Fibroblast of lung (primary cell): Measurements from ENCODE around the gene PLCXD3. TPM values are rescaled to one million over a fixed set of nuclear protein-coding genes. Genes with fewer than 3 reads are reported as not detected.

ENCODE experiments used
- DNase-seq, 2 donors: peaks; one replicate each; pipeline versions ENCODE4 v3.0.0 to v3.0.0-alpha.2; 2010; ENCODE audit warnings: low read depth in 2 of 2
- H2AFZ ChIP-seq: 2 replicates; pipeline ENCODE4 v1.5.1; 2012; ENCODE audit warnings: low read length, control low read depth, inconsistent platforms
- H3K27ac ChIP-seq: 2 replicates; pipeline ENCODE4 v1.5.1; 2011; ENCODE audit warnings: low read length, control low read depth; ENCODE audit not compliant: insufficient read depth
- H3K27me3 ChIP-seq: 2 replicates; pipeline ENCODE4 v1.5.1; 2011; ENCODE audit warnings: mild to moderate bottlenecking, low read length; ENCODE audit not compliant: control insufficient read depth, insufficient read depth
- H3K36me3 ChIP-seq: 2 replicates; pipeline ENCODE4 v1.5.1; 2011; ENCODE audit warnings: low read length; ENCODE audit not compliant: control insufficient read depth, insufficient read depth
- H3K4me1 ChIP-seq: 2 replicates; pipeline ENCODE4 v1.5.1; 2011; ENCODE audit warnings: low read length; ENCODE audit not compliant: control insufficient read depth, insufficient read depth; ENCODE audit errors: extremely low read depth
- H3K4me2 ChIP-seq: 2 replicates; pipeline ENCODE4 v1.5.1; 2011; ENCODE audit warnings: low read length, control low read depth; ENCODE audit not compliant: insufficient read depth; ENCODE audit errors: extremely low read depth
- H3K4me3 ChIP-seq, 4 experiments: fragments of 200-600 bp in 1 of 4; sonication (generic) in 1 of 4; replicated peaks in 1 of 4; 2 replicates each; pipeline ENCODE4 v1.5.1; 2011 to 2016; ENCODE audit warnings: low read length in 4 of 4, low read depth in 3 of 4, mild to moderate bottlenecking in 3 of 4, control low read depth in 2 of 4, inconsistent platforms in 1 of 4, mixed read lengths in 1 of 4; ENCODE audit not compliant: insufficient read depth in 1 of 4; ENCODE audit errors: control extremely low read depth in 1 of 4
- H3K79me2 ChIP-seq: 2 replicates; pipeline ENCODE4 v1.5.1; 2012; ENCODE audit warnings: mild to moderate bottlenecking, low read length, inconsistent platforms; ENCODE audit not compliant: control insufficient read depth, insufficient read depth
- H3K9ac ChIP-seq: 2 replicates; pipeline ENCODE4 v1.5.1; 2011; ENCODE audit warnings: mild to moderate bottlenecking, low read length, control low read depth; ENCODE audit not compliant: insufficient read depth
- H3K9me3 ChIP-seq: 2 replicates; pipeline ENCODE4 v1.5.1; 2012; ENCODE audit warnings: low read depth, low read length; ENCODE audit not compliant: control insufficient read depth, insufficient read depth
- H4K20me1 ChIP-seq: 2 replicates; pipeline ENCODE4 v1.5.1; 2011; ENCODE audit warnings: low read length; ENCODE audit not compliant: control insufficient read depth, insufficient read depth; ENCODE audit errors: extremely low read depth
- CTCF ChIP-seq, 2 donors: IDR thresholded peaks in 1 of 2; conservative IDR thresholded peaks in 1 of 2; 1 replicate in 1 of 2; 2 replicates in 1 of 2; pipeline ENCODE4 v1.5.1; 2011 to 2012; ENCODE audit warnings: low read length in 2 of 2, control low read depth in 1 of 2, inconsistent platforms in 1 of 2, low read depth in 1 of 2, mild to moderate bottlenecking in 1 of 2
- EZH2 ChIP-seq: IDR thresholded peaks from 2 replicates; pipeline ENCODE4 v1.5.1; 2012; ENCODE audit warnings: low read length, control low read depth, mild to moderate bottlenecking; ENCODE audit errors: missing control alignments
- polyA plus RNA-seq, 2 donors: library from polyadenylated mRNA; depleted of rRNA in 1 of 2; stranded (reverse) in 1 of 2; unstranded in 1 of 2; fragments of >200 nt; gene quantifications; 2 replicates each; pipeline ENCODE4 v1.2.1, GENCODE V29; 2011 to 2012; ENCODE audit warnings: missing spikeins in 1 of 2
- total RNA-seq: library from RNA; depleted of rRNA; stranded (reverse); fragments of >200 nt; gene quantifications from 2 replicates; pipeline ENCODE4 v1.2.1, GENCODE V29; 2014

The PLCXD3 gene
- total and polyA plus RNA-seq, 2 donors (not counting 1 experiment from before 2014, with no cell fraction given): 0.02 to 1.3 TPM

DNA sequence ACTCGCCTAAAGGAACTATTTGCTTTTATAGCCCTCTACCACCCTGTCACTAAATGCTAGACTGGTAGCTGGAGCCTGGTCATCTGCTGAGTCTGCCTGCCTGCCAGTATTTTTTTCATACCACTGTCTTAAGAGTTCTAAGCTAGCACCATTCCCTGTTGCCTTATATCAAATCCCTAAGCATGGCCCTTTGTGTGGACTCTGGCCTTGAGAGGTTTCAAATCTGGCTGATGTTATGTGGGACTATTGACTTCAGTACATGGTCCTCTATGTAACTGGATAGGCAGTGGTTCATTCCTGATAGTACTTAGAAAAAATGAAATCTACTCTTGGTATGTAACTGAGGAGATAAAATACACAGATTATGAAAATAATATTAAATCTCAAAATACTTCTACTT lies 103.5 kb downstream of the PLCXD3 start:
- Histone ChIP-seq H3K4me1 (peaks cover 7% of the 10 kb centered on the region), H3K4me2 (no peak overlapping the region), H3K27ac (no peak overlapping the region), H3K36me3 (no peaks in the 10 kb centered on the region), H3K9me3 (no peaks in the 10 kb centered on the region), H4K20me1 (no peaks in the 10 kb centered on the region), H3K79me2 (no peaks in the 10 kb centered on the region), H3K27me3 (no peaks in the 10 kb centered on the region), H2AFZ (no peak overlapping the region), H3K9ac (no peak overlapping the region), H3K4me3 (no peak overlapping the region)
- no peak for DNase-seq
- TF ChIP-seq CTCF (conservative IDR thresholded peaks at IDR 0.05 in 1 of 2, IDR thresholded peaks at IDR 0.05 in 1 of 2; ENCODE audit: low read depth in 1 of 2, low read length in 2 of 2) (no peak), EZH2 (no peak)

DNA sequence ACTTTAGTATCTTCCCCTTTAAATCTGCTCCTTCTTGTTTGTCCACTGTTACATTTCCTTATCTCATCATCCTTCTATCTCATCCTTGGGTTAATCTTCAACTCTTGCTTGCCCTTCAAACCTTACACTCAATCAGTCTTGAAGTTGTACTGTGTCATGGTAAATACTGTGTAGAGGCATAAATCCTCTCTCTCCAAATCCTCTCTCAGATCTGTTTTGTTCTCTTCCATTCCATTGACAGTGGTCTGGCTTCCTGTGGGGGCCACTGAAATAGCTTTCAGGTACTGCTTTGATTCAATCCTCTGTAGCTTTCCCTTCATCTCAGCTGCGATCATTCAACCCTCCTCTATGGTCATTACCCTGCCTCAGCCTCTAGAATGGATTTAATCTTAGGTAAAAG lies 104.0 kb downstream of the PLCXD3 start:
- no peak for DNase-seq
- no peaks in the 10 kb centered on the region for H3K79me2 ChIP-seq
- no peak overlapping the region for H2AFZ ChIP-seq
- H3K9ac ChIP-seq: no peak overlapping the region
- no peak overlapping the region for H3K4me3 ChIP-seq
- peaks cover 7% of the 10 kb centered on the region for H3K4me1 ChIP-seq
- no peaks in the 10 kb centered on the region for H4K20me1 ChIP-seq
- no peaks in the 10 kb centered on the region for H3K9me3 ChIP-seq
- no peak overlapping the region for H3K4me2 ChIP-seq
- no peak overlapping the region for H3K27ac ChIP-seq
- no peaks in the 10 kb centered on the region for H3K27me3 ChIP-seq
- no peaks in the 10 kb centered on the region for H3K36me3 ChIP-seq
- TF ChIP-seq EZH2: no peak
- no peak for TF ChIP-seq CTCF (conservative IDR thresholded peaks at IDR 0.05 in 1 of 2, IDR thresholded peaks at IDR 0.05 in 1 of 2; ENCODE audit: low read depth in 1 of 2, low read length in 2 of 2)

DNA sequence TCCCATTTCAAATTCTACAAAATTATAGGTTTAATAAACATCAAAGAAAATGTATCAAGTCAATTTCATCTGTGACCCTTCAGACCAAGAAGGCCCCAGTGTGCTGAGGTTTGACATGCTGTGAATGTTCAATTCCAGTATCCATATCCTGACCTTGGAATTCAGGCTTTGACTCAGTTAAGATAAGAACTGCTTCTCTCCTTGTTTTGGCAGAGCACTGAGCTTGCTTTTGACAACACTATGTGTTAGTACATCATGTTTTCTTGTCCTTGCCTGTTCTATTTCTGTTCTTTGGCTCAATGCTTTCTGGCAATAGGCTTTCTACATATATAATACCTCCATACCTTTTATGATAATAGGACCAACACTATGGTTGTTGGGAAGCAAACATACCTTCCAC lies 105.6 kb downstream of the PLCXD3 start:
- peaks cover 7% of the 10 kb centered on the region for H3K4me1 ChIP-seq
- H3K27ac ChIP-seq: no peak overlapping the region
- no peak overlapping the region for H3K4me2 ChIP-seq
- no peaks in the 10 kb centered on the region for H3K27me3 ChIP-seq
- peak; percentile 18 to 43 for DNase-seq
- no peaks in the 10 kb centered on the region for H3K36me3 ChIP-seq
- no peaks in the 10 kb centered on the region for H3K9me3 ChIP-seq
- no peaks in the 10 kb centered on the region for H3K79me2 ChIP-seq
- TF ChIP-seq EZH2: no peak
- no peak for TF ChIP-seq CTCF (conservative IDR thresholded peaks at IDR 0.05 in 1 of 2, IDR thresholded peaks at IDR 0.05 in 1 of 2; ENCODE audit: low read depth in 1 of 2, low read length in 2 of 2)
- no peak overlapping the region for H3K4me3 ChIP-seq
- H2AFZ ChIP-seq: no peak overlapping the region
- no peaks in the 10 kb centered on the region for H4K20me1 ChIP-seq
- no peak overlapping the region for H3K9ac ChIP-seq
